HG03378 (cell line): Measurements from ENCODE around the gene MED8.
"Not testable (repeated sequence)": the region's sequence is repeated elsewhere in the genome, so short reads cannot be mapped to it uniquely, and the experiment has no call there.

Experiments used
- ATAC-seq: cut with Tn5 transposase; IDR thresholded peaks from one replicate; pipeline ENCODE4 v1.9.1; 2021; ENCODE audit warnings: mild to moderate bottlenecking, moderate library complexity; ENCODE audit not compliant: unreplicated experiment

Gene MED8

DNA sequence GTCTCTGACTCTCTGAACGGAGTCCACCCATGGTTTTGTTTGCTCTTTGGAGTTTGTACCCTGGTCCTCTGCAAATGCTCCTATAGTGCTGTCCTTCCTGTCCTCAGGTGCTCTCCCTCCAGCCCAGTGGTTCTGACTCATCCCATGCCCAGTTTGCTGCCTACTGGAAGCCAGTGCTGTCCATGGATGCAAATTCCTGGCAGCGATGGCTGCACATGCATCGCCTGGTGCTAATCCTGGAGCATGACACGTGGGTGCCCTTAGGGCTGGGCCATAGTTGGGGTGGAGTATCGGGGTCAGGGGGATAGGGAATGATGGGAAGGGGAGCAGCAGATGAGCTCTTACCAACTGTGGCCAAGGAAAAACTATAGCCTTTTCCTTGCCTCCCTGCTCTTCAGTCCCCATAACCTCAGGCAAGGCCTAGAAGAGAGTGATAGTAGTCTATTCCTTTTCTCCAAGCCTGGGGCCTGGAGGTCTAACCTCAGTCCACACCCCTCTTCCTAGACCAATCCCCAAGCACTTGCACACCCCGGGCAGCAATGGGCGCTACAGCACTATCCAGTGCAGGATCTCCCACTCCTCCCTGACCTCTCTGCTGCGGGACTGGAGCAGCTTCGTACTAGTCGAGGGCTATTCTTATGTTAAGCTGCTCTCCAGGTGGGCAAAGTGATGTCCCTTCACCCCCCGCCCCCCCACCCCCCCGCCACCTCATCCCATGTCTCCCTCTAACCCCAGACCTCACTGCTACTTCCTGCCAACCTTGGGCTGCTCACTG lies 32.6 kb upstream of the MED8 start:
- ATAC-seq = no peak

DNA sequence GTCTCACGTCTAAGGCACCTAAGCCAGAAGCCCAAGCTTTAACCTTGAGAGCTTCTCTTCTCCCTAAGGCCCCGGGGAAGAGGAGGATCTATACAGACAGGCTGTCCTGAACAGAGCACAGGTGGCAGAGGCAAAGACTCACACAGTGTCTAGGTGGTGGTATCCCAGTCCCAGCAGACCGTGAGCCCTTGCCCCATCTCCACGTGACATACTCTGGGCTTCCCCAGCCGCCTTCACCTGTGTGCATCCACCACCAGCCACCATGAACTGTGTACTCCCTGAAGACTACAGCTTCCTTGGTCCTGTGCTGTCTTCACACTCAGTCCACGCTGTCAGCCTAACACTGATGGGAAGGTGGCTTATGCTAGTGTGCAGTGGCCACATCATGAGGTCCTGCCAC lies 31.8 kb upstream of the MED8 start:
- no peak for ATAC-seq

DNA sequence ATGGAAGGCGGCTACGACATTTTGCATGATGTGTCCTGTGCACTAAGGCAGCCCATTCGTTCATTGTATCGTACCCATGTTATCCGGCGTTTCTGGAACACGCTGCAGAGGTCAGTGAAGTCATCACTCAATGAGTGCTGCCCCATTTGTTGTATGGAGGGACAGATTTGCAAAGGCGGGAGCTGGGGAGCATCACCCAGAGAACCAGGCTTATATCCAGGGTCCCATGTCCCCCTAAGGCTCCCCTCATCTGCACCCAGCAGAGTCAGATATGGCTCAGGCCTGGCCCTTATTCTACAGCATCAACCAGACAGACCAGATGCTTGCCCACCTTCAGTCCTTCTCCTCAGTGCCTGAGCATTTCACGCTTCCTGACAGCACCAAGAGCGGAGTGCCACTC lies 31.3 kb upstream of the MED8 start:
- ATAC-seq = no peak

DNA sequence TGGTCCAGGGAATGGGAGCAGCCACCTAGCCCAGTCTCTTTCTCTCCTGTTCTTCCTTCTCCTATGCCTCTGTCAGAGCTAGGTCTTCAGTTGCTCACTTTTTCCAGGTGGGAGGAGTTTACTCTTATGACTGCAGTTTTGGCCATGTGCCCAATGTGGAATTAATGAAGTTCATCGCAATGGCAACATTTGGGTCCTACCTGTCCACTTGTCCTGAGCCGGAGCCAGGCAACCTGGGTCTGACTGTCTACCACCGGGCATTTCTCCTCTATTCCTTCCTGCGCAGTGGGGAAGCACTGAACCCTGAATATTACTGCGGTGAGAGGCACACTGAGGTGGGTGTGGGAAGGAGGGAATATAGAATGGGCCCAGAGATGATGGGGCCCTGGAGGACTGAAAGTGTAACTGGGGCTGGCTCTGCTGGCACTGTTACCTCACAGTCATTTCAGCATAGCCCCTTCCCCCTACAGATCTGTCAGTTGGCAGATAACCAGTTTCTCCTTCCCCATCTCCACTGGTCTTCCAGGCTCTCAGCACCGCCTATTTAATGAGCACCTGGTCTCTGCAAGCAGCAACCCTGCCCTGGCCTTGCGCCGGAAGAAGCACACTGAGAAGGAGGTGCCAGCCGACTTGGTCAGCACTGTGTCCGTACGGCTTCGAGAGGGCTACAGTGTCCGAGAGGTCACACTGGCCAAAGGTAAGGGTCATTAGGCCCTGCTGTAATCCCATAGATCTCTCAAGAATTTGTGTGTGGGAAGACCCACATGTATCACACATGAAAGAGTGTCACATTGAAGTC lies 30.2 kb upstream of the MED8 start:
- no peak for ATAC-seq

DNA sequence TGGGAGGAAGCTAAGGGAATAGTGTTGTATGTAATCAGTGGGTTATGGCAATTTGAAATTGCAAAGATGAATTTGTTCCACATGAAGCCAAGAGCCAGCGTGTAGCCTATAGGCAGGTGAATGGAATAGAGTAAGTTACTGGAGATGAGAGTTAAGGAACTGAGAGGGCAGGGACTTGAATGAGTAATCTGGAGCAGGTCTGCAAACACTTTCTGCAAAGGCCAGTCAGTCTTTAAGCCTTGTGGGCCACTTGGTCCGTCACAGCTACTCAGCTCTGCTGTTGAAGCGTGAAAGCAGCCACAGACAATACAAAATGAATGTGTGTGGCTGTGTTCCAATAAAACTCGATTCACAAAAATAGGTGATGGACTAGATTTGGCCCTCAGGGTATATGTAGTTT lies 29.3 kb upstream of the MED8 start:
- ATAC-seq = no peak

DNA sequence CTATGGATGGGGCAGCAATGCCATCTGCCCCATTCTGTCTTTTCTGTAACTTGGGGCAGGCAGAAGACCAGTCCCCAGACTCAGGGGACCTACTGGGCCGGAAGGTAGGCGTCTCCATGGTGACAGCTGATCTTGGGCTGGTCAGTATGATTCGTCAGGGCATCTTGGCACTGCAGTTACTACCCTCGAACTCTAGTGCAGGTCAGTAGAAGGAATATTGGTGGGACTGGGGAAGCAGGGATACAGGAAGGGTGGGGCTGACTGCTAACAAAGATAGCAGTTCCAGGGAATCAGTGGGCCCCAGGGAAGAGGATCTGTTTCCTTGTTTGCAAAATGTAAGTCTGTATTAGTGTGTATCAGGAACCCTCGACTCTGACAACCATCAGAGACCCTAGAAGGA lies 26.3 kb upstream of the MED8 start:
- ATAC-seq = no peak

DNA sequence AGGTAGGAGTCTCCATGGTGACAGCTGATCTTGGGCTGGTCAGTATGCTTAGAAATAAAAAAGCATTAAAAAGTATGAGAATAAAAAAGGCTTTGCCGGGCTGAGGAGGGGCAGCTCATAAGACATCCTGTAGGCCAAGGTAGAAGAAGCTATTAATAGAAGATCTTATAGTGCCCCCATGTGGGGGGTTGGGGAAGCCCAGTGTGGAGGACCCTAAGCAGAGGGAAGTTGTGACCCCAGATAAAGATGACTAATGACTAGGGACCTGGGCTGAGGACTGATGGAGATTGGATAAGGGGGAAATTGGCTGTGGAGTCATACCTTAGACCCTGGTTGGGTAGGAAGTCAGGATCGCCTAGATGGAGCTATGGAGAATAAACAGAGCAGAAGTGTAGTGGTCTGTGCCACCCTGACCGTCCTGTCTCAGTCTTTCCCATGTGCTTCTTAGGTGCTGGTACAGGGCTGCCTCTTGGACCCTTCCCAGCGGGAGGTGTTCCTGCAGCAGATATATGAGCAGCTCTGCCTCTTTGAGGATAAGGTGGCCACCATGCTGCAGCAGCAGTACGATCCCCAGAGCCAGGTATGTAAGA lies 25.1 kb upstream of the MED8 start:
- ATAC-seq = no peak

DNA sequence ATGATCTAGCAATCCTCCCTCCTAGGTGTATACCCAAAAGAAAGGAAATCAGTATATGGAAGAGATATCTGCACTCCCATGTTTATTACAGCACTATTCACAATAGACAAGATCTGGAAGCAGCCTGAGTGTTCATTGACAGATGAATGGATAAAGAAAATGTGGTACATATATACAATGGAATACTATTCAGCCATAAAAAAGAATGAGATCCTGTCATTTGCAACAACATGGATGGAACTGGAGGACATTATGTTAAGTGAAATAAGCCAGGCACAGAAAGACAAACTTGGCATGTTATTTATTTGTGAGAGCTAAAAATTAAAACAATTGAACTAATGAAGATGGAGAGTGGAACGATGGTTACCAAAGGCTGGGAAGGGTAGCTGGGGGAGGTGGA lies 23.8 kb upstream of the MED8 start:
- not testable (repeated sequence) for ATAC-seq

DNA sequence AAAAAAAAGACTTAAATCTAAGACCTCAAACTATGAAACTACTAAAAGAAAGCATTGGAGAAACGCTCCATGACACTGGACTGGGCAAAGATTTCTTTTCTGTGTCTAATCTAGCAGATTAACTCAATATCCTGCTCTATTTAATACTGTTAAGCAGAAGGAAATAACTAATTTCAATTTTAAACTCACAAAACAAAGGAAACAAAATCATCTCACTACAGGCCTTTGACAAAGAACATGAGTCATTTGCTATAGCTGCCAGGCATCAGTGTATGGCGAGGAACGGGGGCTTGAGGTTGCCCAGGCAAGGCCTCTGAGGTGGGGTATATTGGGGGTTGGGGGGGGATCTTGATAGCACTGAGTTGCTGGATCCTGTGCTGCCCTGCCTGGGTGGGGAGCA lies 21.0 kb upstream of the MED8 start:
- no peak for ATAC-seq

DNA sequence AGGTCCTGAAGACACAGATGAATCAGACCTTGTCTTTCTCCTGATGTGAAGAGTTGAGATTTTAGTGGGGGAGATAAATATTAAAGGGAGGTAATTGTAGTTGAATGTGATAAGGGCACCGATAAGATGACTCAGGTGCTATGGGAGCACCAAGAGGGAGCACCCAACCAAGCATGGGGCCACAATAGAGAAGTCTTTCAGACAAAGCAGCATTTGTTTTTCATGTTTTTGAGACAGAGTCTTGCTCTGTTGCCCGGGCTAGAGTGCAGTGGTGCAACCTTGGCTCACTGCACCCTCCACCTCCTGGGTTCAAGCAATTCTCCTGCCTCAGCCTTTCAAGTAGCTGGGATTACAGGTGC lies 16.3 kb upstream of the MED8 start:
- ATAC-seq = no peak

DNA sequence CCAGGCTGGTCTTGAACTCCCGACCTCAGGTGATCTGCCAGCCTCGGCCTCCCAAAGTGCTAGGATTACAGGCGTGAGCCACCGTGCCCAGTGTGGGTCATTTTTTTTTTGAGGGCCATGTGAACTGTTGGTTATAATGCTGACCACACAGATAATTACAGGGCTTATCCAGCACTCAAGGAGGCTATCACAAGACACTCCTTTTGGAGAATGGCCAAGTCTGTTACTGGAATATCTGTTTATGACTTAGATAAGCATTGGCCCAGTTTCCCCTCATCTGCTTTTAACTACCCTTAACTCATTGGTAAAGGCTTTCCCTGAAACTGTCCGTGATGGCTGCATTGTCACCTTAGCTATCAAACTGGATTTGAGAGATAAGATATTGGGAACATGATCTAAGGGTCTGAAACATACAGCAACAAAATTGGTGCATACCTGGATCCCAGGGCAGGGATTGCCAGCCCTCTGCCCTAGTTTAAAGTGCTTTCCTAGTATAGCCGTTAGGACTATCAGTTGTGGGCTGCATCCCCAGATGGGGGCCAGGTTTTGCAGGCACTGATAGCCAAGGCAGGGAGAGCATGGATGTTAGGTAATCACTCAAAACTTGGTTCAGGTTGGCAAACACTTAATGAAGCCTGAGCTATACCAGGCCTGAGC lies 15.7 kb upstream of the MED8 start:
- ATAC-seq = no peak

DNA sequence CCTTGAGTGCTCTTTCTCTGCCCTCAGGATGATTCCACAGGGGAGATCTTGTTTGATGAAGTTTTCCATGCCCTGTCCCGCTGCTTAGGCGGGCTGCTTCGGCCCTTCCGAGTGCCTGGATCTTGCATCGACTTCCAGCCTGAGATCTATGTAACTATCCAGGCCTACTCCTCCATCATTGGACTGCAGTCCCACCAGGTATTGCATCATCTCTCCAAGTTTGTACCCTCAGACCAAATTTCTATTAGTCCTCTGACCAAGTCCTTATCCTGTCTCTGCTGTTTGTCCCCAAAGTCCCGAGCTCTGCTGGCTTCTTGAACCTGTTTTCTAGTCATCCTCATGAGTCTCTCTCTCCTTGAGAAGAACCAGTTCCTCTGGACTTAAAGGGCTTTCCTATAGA lies 14.8 kb upstream of the MED8 start:
- ATAC-seq = no peak

DNA sequence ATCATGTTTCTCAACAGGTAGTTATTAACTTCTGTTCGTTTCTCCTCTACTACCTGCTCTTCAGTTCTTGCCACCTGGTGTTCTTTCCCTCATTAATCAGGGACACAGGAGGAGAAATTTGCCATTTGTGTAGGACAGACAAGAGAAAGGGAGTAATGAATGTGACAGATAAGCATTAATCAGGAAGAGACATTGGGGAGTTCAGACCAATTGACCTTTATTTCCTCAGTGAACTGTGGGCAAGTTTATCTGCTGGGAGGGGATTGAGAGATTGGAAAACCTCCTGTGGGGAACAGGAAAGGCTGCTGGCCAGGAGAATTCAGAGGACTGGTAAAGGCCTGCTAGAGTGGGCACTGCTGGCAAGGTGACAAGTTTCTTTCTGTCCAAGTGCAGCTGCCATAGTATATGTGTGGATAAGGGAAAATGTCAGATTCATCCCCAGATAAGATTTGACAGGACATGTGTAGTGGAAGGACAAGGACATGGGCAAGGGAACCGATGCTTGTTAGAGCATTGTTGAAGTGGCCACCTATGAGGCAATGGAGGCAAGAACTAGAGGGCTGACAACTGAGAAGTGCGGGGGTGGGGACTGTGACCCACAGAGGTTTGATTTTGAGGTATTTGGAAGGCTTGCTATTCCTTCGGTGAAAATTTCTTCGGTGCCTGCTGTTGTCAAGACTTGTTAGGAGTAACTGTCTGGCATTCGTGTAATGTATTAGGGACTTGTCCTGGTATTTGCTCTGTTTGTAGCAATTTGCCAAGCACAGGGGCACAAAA lies 12.7 kb upstream of the MED8 start:
- ATAC-seq = no peak

DNA sequence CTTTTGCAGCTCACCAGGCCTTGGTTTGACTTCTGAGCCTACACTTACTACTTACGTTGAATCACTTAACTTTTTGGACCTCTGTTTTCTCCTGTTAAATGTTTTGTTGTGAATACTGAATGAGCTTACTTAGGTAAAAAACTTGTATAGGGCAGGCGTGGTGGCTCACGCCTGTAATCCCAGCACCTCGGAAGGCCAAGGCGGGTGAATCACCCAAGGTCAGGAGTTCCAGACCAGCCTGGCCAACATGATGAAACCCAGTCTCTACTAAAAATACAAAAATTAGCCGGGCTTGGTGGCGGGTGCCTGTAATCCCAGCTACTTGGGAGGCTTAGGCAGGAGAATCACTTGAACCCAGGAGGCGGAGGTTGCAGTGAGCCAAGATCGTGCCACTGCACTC lies 10.8 kb upstream of the MED8 start:
- ATAC-seq = not testable (repeated sequence)

DNA sequence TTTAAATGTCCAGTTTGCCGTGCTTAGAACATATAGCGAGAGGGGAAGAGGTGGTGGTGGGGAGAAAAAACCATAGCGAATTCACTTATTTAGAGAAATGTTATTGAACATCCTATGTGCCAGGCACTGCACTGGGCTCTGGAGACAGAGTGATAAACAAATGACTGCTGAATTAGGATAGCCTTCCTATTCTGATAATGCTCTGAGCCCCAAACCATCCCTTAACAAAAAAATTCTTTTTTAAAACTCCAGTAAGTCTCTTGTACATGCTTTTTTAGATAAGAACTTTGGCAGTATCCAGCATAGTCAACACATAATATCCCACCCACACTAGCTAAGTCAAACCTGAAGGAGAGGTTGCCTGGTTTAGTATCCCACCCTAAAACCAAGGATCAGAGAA lies 8.6 kb upstream of the MED8 start:
- ATAC-seq = no peak

DNA sequence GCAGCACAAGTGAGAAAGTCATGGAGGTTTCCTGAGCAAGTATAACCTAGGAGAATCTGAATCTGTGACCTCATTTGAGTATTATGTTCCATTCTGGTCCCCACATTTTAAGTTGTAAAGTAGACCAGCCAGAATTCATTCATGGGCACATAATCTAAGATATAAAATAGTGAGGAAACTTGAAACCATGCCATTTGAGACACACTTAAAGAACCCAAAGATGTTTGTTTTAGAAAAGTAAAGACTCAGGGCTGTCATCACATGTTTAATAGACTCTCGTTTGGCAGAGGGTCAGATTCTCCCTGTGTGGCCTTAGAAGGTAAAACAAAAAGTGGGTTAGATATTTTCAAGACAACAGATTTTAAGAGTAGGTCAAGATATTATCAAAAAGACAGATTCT lies 6.5 kb upstream of the MED8 start:
- ATAC-seq = no peak

DNA sequence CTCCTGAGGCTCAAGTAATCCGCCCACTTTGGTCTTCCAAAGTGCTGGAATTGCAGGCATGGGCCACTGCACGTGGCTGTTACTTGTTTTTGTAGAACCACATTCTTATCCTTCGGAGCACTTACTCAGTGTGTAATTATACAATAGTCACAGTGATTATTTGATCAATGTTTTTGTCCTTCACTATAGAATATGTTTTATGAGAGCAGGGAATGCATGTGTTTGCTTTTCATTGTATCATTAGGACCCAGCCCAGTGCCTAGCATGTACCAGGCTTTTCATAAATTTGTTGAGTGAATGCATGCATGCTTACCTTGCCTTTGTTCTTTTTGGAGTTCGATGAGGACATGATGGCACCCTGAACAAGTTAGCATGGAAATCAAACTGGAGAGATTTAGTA lies 5.9 kb upstream of the MED8 start:
- no peak for ATAC-seq

DNA sequence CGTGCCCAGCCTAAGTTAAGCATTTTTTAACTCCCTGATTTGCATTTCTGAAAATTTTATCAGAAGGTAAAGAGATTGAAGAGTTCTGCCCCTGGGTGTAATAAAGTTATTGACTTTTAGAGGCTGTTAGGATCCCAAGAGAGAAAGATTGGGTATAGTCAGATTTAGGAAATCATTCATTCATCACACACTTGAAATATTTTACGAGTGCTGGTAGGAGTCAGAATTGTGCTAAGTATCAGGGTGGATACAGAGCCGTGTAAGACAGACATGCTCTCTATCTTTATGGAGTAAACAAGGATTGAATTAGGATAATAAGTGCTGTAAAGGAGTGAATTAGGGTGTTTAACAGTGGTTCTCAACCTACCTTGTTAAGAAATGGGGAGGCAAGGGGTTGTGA lies 3.1 kb upstream of the MED8 start:
- no peak for ATAC-seq

DNA sequence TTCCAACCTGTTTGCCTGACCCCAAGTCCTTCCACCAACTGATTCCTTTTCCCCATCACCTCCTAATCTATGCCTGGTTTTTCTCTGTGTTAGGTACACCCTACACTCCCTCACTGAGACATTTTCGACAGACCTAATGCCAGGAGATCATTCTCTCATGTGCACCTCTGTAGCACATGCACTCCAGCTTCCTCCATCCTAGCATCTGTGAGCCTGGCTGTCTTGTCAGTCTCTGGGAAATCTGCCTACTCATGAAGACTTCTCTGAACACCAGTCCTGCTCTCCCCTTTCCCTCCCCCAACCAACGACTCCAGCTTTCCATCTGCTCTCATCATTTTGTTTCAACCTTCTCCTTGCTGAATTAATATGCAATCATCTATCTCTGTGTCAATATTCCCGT lies 987 bp downstream of the MED8 start:
- no peak for ATAC-seq

DNA sequence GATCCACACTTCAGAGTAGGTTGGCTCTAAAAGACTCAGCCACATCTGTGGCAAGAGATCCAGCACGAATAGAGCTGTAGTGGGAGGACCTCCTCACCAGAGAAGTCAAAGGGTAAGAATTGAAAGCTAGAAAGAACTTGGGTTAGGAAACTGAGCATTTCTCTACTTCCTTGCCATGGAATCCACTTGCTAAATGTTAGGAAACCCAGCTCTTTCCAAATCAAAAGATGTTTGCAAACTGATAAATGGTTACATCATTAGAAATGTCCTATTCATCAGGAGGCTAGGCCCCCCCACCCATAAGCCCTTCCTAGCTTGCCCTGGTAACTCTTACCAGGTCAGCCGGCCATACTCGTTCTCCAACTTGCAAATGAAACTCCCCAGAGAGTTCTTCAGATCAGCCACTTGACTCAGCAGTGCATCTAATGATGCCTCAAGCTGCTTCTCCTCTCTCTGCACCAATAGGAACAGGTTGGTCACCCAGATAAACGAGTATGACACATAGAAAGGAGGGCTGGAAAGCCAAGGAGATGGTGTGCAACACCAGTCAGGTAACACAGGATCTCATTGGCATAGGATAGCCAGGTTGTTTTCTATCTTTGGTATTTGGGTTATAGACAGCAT lies 1.5 kb downstream of the MED8 start:
- ATAC-seq = no peak

DNA sequence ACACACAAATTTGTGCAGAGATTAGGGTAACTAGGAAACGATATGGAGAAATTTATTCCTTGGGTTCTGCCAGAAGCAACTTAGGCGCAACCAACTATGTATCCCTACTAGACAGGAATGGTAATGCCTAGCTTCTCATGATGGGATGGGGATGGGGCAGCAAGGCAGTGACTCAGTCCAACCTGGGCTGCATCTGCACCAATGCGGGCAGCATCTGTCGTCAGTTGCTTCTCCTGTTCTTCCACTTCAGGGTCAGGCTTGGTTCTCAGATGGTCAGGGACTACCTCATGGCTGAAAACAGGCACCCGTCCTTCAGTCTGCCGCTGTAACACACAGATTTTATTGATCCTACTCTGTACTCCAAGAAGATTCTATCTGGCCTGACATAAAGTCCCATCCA lies 2.9 kb downstream of the MED8 start:
- no peak for ATAC-seq
